ENCODE results near the gene ACSS1. TPM values are rescaled to one million over a fixed set of nuclear protein-coding genes. Genes with fewer than 3 reads are reported as not detected.

The ACSS1 gene
- polyA plus RNA-seq, 2 of the 4 experiments (the other 2 are of a cell fraction), result 7.2 to 7.6 TPM

- ATAC-seq (no peak), DNase-seq (ENCODE audit: low read depth in 1 of 2, low spot score in 1 of 2) (no peak), FAIRE-seq (no peak)
- peaks cover 7% of the 10 kb centered on the region; the same call in 1 of the 3 replicates for H3K4me1 ChIP-seq
- ChIA-PET POLR2A (interaction anchor here (0.9 kb wide), 1 partner anchor 71 kb away, joined by 3 read pairs; no protein-coding TSS in a partner anchor), CTCF (interaction anchor here (1.1 to 14.2 kb wide), 3 partner anchors 10 to 173 kb away, joined by 4 to 113 read pairs (median 5); no protein-coding TSS in a partner anchor)
- H3K27ac ChIP-seq, result no peak overlapping the region
- H3K4me2 ChIP-seq, result no peak overlapping the region
- peaks cover 7% of the 10 kb centered on the region; the same call in 1 of the 3 replicates for H3K9me3 ChIP-seq
- TF ChIP-seq BHLHE40 (IDR thresholded peaks at IDR 0.05; ENCODE audit: low read depth, low read length), result no peak
- TF ChIP-seq, protein P1, sequence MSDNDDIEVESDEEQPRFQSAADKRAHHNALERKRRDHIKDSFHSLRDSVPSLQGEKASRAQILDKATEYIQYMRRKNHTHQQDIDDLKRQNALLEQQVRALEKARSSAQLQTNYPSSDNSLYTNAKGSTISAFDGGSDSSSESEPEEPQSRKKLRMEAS (IDR thresholded peaks at IDR 0.05), result no peak
- TF ChIP-seq FOSL2 (IDR thresholded peaks at IDR 0.05), result no peak
- TF ChIP-seq FOSL2 (CRISPR knock-in tag; IDR thresholded peaks at IDR 0.05), result no peak
- no peak for TF ChIP-seq SREBF2 (IDR thresholded peaks at IDR 0.05)
- TF ChIP-seq ZC3H11A (IDR thresholded peaks at IDR 0.05), result no peak
- TF ChIP-seq, protein P2, sequence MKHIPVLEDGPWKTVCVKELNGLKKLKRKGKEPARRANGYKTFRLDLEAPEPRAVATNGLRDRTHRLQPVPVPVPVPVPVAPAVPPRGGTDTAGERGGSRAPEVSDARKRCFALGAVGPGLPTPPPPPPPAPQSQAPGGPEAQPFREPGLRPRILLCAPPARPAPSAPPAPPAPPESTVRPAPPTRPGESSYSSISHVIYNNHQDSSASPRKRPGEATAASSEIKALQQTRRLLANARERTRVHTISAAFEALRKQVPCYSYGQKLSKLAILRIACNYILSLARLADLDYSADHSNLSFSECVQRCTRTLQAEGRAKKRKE (CRISPR knock-in tag; IDR thresholded peaks at IDR 0.05; ENCODE audit: low read depth), result no peak
- no peak for TF ChIP-seq MAFK (IDR thresholded peaks at IDR 0.05; ENCODE audit: partially characterized antibody)
- TF ChIP-seq TFCP2L1 (CRISPR knock-in tag; IDR thresholded peaks at IDR 0.05), result no peak
- no peak for TF ChIP-seq HDAC2 (IDR thresholded peaks at IDR 0.05)
- no peak for TF ChIP-seq NFE2L2 (conservative IDR thresholded peaks at IDR 0.05; ENCODE audit: low read length)
- no peak for TF ChIP-seq CBX8 (IDR thresholded peaks at IDR 0.05)
- no peak for TF ChIP-seq RAD21 (conservative IDR thresholded peaks at IDR 0.05 in 1 of 2, IDR thresholded peaks at IDR 0.05 in 1 of 2)
- no peak for TF ChIP-seq CBX2 (IDR thresholded peaks at IDR 0.05; ENCODE audit: borderline replicate concordance, low read depth)
- no peak for TF ChIP-seq GATA3 (IDR thresholded peaks at IDR 0.05; ENCODE audit: borderline replicate concordance)
- TF ChIP-seq MYC (IDR thresholded peaks at IDR 0.05; ENCODE audit: borderline replicate concordance, low read length), result no peak
- no peak for TF ChIP-seq FOXS1 (CRISPR knock-in tag; IDR thresholded peaks at IDR 0.05)
- TF ChIP-seq POLR2A (IDR thresholded peaks at IDR 0.05; ENCODE audit: low read length), result no peak
- no peak for TF ChIP-seq FOSB (CRISPR knock-in tag; IDR thresholded peaks at IDR 0.05)
- TF ChIP-seq, protein P3, sequence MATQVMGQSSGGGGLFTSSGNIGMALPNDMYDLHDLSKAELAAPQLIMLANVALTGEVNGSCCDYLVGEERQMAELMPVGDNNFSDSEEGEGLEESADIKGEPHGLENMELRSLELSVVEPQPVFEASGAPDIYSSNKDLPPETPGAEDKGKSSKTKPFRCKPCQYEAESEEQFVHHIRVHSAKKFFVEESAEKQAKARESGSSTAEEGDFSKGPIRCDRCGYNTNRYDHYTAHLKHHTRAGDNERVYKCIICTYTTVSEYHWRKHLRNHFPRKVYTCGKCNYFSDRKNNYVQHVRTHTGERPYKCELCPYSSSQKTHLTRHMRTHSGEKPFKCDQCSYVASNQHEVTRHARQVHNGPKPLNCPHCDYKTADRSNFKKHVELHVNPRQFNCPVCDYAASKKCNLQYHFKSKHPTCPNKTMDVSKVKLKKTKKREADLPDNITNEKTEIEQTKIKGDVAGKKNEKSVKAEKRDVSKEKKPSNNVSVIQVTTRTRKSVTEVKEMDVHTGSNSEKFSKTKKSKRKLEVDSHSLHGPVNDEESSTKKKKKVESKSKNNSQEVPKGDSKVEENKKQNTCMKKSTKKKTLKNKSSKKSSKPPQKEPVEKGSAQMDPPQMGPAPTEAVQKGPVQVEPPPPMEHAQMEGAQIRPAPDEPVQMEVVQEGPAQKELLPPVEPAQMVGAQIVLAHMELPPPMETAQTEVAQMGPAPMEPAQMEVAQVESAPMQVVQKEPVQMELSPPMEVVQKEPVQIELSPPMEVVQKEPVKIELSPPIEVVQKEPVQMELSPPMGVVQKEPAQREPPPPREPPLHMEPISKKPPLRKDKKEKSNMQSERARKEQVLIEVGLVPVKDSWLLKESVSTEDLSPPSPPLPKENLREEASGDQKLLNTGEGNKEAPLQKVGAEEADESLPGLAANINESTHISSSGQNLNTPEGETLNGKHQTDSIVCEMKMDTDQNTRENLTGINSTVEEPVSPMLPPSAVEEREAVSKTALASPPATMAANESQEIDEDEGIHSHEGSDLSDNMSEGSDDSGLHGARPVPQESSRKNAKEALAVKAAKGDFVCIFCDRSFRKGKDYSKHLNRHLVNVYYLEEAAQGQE (IDR thresholded peaks at IDR 0.05), result no peak
- no peak overlapping the region for H3K4me3 ChIP-seq
- whole genome bisulfite sequencing (ENCODE audit: missing lambda C conversion rate), result 85% methylated on average over 12 of the region's 12 CpGs
These were observed 51.3 kb downstream of the ACSS1 start for GRCh38 chr20:25006431-25007167.

DNA sequence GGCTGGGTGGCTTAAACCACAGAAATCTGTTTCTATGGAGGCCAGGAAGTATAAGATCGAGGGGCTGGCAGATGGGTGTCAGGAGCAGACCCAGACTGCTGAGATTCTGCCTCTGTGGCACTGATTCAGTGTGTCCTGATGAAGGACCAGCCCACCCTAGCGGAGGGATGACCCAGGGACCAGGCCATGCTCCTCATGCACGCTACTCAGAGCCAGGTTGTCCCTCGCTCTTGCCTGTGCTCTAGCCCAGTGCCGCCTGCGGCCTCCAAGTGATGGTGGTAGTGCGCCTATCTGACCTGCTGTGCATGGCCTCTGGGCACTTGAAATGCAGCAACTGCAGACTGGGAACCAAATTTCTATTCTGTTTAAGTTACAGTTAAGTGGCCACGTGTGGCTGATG, 52.3 kb downstream of the ACSS1 start:
- no peak overlapping the region for H3K4me2 ChIP-seq
- ChIA-PET POLR2A (interaction anchor here (0.9 kb wide), 1 partner anchor 71 kb away, joined by 3 read pairs; no protein-coding TSS in a partner anchor), CTCF (interaction anchor here (1.1 to 14.2 kb wide), 3 partner anchors 9 to 174 kb away, joined by 3 to 113 read pairs (median 5); no protein-coding TSS in a partner anchor)
- no peak for ATAC-seq
- no peak for FAIRE-seq
- DNase-seq (ENCODE audit: low read depth in 1 of 2, low spot score in 1 of 2), result no peak
- no peak for TF ChIP-seq CHD2 (IDR thresholded peaks at IDR 0.05; ENCODE audit: low read length, partially characterized antibody)
- no peak for TF ChIP-seq RFX5 (IDR thresholded peaks at IDR 0.05)
- no peak for TF ChIP-seq RARB (CRISPR knock-in tag; IDR thresholded peaks at IDR 0.05)
- TF ChIP-seq POLR2A (IDR thresholded peaks at IDR 0.05; ENCODE audit: low read length), result no peak
- TF ChIP-seq, protein P4, sequence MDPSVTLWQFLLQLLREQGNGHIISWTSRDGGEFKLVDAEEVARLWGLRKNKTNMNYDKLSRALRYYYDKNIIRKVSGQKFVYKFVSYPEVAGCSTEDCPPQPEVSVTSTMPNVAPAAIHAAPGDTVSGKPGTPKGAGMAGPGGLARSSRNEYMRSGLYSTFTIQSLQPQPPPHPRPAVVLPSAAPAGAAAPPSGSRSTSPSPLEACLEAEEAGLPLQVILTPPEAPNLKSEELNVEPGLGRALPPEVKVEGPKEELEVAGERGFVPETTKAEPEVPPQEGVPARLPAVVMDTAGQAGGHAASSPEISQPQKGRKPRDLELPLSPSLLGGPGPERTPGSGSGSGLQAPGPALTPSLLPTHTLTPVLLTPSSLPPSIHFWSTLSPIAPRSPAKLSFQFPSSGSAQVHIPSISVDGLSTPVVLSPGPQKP (IDR thresholded peaks at IDR 0.05; ENCODE audit: low read depth, low read length), result no peak
- TF ChIP-seq, protein P3 (IDR thresholded peaks at IDR 0.05), result no peak
- no peak for TF ChIP-seq TFCP2L1 (CRISPR knock-in tag; IDR thresholded peaks at IDR 0.05)
- TF ChIP-seq RCOR1 (IDR thresholded peaks at IDR 0.05; ENCODE audit: low read depth, low read length), result no peak
- TF ChIP-seq SMC3 (IDR thresholded peaks at IDR 0.05), result no peak
- no peak for TF ChIP-seq MYC (IDR thresholded peaks at IDR 0.05; ENCODE audit: borderline replicate concordance, low read length)
- TF ChIP-seq CBX2 (IDR thresholded peaks at IDR 0.05; ENCODE audit: borderline replicate concordance, low read depth), result no peak
- TF ChIP-seq JUNB (IDR thresholded peaks at IDR 0.05), result no peak
- TF ChIP-seq, protein P1 (IDR thresholded peaks at IDR 0.05), result no peak
- H3K4me3 ChIP-seq, result no peak overlapping the region
- no peak overlapping the region for H3K27ac ChIP-seq
- peaks cover 7% of the 10 kb centered on the region; the same call in 1 of the 3 replicates for H3K9me3 ChIP-seq
- H3K4me1 ChIP-seq, result peaks cover 8% of the 10 kb centered on the region; the same call in 2 of the 3 replicates
- 85% methylated on average over 8 of the region's 8 CpGs for WGBS (ENCODE audit: missing lambda C conversion rate)

Measured in A549 (cell line).